Suppressor macrophage treated with lipopolysaccharide for 1 hour (primary cell): ENCODE measurements around the gene PCSK5.

Experiments used
- DNase-seq, 3 donors: peaks; one replicate each; pipeline ENCODE4 v3.0.0-alpha.2; 2020 to 2022

Gene PCSK5

DNA sequence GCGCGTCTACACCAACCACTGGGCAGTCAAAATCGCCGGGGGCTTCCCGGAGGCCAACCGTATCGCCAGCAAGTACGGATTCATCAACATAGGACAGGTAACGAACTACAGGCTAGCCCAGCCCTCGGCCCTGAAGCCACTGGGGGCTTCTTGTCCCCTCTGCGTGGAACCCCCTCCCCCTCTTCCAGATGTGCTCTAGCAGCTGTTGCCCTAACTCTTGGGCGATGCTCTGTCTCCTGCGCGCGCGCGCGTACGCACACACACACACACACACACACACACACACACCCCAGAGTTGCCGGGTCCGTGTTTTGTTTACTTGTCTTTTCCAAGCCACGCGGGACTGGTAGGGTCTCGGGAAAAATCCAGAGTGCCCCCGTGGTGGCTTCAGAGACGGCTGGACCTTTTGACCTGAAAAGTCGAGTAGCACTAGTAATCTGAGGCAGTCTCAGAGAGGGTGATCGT lies 836 bp downstream of the PCSK5 start:
- peak; percentile 25 to 47 (median 31) for DNase-seq

DNA sequence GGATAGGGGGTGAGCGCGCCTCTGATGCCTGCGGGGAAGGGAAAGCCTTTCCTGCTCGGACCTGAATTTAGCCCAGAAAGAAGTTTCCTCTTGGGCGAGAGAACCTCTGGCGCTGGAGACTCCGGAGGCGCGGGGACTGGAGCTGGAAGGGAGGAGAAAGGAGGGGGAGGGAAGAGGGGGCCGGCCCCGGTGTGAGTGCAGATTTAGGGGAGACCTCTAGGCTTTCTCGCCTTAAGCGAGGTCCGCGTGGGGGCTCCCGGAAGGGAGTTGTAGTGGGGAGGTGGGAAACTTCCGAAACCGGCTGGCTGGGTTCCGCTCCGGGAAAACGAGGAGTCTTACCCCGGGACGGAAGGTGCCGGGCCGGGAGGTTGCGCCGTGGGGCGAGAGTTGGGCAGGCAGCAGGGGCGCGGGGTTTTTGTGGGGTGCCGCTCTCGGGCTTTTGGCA lies 1.3 kb downstream of the PCSK5 start:
- DNase-seq = peak; percentile 20 to 44 (median 21)

DNA sequence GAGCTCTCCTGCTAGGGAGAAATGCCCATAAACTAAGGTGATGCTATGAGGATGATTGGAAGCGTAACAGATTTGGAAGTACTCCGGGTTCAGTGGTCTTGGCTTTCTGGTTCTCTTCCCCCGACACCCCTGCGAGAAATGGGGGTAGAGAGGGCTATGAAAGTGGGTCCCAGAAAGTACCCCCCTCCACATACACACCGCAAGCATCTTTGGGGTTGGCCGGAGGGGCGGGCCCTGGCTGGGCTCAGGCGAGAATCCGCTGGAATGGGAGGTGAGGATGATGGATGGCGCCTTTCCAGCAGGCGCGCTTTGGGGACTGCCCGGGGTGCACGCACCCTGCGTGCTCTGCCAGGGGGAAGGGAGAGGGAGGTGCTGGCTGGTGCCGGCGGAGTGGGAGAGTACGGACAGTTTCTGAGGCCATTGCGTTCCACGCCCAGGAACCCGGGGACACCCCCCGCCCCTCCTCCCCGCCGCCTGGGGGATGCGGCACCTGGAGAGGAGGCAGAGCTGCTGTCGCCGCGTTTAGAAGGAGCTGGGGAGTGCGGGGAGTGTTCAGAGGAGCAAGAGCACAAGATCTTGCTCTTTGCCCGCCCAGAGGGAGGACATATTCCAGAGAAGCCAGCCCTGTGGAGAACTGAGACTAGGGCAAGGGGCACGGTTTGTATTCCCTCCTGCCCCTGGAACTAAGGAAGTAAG lies 1.9 kb downstream of the PCSK5 start:
- peak in 2 of 3 donors; percentile 22 to 44 for DNase-seq

DNA sequence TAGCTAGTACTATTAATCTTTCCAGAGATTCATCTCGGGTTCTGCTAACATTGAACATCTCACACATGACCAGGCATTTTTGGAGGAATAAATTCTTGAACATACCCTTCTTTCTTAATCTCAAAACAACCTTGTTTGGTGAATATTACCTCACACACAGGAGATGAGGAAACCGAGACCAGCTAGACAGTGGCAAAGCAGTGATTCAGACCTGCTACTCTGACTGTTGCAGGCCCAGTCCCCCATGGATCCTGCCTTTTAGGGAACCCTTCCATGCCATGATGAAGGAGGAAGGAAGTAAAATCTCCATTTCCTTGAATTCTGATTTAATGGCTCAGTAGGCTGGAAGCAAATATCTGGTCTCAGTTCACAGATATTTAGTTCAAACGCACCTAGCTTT lies 2.6 kb downstream of the PCSK5 start:
- peak; percentile 54 to 69 (median 66) for DNase-seq

DNA sequence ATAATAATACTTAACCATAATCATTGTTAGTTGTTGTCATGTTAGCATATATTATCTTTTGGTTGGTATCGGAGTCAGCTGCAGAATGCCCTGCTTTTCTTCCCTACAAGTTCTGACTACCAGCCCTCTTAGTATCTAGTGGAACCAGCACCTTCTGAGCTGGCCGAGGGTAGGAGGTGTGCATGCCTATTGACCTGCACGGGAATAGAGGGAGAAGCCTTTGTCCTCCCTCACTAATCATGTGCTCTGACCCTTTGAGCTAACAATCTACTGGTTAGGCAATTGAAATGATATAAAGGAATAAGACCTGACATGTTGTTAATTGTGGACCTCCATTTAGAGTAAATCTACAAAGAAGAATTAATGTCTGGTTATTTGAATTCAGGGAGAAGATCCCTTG lies 4.1 kb downstream of the PCSK5 start:
- no peak for DNase-seq

DNA sequence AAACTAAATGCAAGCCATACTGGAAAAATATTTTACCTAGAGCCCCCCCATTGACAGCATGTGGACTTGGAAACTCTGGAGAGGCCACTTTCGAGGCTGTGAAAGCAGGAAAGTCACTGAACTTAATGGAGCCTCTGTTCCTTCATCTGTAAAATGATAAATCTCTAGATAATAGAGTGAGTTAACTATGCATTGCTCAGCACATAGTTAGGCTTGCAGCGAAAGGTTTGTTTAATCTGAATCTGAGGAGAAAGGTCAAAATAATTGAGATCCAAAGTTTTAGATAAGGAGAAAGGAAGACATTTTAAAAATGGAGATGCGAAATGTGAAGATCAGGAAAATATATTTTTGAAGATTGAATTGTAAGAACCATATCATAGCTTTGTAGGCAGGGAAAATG lies 4.6 kb downstream of the PCSK5 start:
- DNase-seq = no peak

DNA sequence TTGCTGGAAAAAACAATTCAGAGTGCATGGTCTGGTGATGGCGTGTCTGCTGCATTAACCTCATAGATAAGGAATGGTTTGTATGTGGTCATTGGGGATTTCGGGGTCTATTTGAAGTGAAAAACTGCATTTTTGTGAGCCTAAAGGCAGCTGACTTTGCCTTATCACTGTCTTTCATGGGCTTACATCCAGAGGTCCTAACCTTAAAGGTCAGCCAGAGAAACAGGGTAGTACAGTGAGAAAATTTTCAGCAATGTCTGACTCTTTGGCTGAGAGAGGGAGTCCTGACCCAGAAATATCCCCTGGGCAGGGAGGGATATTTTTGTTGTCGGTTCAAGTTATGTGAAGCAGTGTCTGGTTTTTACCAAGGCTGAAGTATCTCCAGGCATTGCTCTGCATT lies 5.7 kb downstream of the PCSK5 start:
- no peak for DNase-seq

DNA sequence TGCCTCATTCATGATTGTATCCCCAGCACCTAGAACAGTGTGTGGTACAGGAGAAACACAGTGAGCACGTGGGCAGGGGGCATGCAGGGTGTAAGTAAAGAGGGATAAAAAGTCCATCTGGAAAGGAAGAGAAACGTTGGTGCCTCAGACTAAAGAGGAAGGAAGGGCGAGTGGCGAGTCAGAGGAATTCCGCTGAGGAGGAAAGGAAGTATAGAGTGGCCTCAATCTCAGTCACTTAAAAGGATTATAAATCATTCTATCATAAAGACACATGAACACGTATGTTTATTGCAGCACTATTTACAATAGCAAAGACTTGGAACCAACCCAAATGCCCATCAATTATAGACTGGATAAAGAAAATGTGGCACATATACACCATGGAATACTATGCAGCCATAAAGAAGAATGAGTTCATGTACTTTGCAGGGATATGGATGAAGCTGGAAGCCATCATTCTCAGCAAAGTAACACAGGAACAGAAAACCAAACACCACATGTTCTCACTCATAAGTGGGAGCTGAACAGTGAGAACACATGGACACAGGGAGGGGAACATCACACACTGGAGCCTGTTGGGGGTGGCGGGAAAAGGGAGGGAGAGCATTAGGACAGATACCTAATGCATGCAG lies 10.5 kb downstream of the PCSK5 start:
- peak in 1 of 3 donors; percentile 20 for DNase-seq

DNA sequence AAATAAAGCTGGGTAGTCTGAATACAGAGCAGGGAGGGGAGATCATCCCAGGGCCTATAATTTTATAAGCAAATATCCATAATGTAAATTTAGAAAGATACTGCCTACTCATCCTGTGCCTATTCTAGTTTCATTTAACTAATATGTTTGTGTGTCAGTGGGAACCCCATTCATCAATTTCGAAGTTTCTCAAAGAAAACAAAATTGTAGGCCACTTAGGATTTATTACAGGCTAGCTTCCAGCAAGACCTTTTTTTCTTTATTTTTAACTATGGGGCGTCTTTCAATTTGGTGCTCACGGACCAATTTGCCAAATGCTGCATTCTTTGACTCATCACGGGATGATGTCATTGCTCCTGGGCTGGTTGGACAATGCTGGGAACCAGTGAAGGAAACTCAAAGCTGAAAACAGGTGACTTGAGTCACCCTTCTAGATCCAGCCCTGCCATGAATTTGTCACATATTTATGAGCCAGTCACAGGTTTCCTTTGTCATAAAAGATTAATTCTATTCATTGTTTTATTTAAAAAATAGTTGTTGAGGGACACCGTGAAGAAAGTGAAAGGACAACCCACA lies 13.4 kb downstream of the PCSK5 start:
- DNase-seq = peak in 2 of 3 donors; percentile 17 to 23

DNA sequence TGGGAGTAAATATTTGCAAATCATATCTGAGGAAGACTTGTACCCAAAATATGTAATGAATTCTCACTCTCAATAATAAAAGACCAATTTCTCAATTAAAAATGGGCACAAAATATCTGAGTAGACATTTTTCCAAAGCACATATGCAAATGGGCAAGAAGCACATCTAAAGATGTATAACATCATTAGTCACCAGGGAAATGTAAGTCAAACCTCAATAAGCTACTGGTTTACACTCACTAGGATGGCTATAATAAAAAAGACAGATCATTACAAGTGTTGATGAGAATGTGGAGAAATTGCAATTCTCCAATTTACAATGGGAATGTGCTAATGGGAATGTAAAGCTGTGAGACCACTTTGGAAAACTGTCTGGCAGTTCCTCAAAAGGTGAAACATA lies 13.9 kb downstream of the PCSK5 start:
- no peak for DNase-seq

DNA sequence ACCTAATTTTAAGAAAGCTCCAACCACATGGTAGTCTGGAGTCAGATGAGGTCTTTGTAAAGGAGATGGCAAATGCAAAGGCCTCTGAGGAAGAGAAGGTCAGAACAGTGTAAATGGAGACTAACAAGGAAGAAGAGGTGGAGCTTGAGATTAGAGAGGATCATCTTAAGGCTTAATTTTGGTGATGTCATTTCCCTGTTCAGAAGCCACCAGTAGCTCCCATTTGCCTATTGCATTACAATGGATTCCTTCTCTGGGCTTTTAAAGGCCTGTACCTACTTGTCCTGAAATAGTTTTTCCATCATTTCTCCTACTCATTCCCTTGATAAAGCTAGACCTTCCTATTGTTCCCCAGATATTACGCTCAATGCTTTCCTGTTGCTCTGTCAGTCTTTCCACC lies 16.1 kb downstream of the PCSK5 start:
- no peak for DNase-seq

DNA sequence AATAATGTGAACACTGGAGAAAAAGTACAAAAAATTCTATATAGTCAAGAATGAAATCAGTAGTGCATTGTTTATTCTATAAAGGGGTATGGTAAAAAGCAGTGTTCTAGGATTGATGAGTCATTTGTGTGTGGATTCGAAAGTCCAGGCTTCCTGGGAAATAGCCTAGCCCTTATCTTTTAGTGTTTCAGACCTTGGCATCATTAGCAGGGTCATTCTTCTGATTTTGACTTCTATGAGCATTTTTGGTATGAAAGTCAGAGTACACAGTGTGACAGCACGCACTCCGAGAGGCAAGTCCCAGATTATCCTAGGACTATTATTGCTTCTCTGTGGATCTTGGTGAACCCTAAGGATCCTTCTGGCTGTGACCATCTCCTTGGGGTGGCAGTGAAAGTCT lies 16.9 kb downstream of the PCSK5 start:
- no peak for DNase-seq

DNA sequence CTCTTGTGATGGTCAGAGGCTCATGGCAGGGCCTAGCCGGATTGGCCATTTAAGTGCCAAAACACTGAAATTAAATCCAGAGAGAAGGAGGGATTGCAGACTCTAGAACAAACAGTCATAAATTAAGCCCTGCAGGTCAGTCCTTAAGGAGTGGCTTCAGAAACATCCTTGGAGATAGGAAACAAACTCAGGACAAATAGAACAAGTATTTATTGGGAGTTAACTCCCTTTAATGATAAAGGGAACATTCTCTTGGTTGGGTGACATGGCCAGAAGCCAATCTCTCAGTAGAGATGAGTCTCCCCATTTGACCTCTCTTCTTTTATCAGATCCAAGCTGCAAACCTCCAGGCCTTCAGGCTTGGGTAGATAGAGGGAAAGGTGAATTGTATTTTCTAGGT lies 17.4 kb downstream of the PCSK5 start:
- DNase-seq = no peak

DNA sequence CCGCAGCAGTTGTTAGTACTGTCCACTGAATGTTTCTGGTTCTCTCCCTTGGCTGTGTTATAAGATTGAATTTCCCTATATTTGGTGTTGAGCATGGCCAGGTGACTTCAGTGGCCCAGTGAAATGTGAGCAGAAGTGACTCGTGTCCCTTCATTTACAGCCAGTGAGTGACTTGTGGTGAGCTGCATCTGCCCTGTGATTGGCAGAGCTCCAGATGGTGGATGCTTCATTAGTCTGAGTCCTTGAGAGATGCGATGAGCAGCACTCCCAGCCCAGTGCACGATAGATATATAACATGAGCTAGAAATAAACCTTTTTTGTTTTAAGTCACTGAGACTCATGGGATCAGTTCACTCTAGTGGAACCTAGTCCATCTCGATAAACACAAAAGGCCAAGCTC lies 19.3 kb downstream of the PCSK5 start:
- DNase-seq = no peak

DNA sequence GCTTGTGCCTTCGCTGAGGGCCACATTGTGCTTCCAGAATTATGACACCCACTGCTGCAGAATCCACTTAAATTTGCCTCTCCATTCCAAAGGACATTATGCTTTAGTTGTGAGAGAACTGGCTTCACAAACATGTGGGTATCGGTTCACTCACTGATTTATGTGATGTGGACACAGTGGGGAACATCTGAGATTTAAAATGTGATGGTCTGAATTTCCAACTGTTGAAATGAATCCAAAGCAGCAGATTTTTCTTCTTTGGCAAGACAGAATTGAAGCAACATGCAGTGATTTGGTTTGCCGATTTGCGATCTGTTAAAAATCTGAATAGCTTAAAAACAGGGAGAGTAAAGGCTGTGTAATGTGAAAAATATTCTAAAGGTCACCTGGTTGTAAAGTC lies 20.3 kb downstream of the PCSK5 start:
- no peak for DNase-seq

DNA sequence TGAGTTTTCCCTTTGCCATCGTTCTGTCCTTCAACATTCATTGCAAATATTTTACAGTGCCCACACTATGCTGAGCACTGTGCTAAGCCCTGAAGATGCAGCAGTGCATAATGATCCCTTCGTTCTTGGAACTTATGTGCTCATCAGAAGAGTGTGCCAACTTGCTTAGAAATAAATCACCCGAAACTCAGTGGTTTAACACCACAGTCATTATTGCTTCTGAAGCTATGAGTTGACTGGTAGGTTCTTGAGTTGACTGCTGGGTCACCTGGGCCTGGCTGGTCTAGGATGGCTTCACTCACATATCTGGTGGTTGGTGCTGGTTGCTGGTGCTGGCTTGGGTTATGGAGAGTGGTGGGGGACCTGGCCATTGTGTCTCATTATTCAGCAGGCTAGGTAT lies 20.9 kb downstream of the PCSK5 start:
- DNase-seq = no peak

DNA sequence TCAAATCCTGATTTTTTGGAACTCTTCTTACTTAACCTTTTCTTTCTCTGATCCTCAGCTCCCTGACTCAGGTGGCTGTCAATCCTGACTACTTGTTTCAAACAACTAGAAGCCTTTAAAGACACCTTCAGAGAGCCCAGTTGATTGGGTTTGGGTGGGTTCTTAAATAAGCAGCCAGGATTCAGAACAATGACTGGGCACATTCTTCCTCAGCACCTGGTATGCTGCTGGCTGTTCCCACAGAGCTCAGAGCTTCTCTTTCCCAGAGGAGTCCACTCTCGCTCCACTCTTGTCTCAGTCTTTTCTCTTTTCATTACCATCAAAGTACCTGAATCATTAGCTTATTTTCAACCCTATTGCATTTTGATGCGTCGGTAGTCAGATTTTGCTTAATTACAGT lies 22.5 kb downstream of the PCSK5 start:
- DNase-seq = no peak

DNA sequence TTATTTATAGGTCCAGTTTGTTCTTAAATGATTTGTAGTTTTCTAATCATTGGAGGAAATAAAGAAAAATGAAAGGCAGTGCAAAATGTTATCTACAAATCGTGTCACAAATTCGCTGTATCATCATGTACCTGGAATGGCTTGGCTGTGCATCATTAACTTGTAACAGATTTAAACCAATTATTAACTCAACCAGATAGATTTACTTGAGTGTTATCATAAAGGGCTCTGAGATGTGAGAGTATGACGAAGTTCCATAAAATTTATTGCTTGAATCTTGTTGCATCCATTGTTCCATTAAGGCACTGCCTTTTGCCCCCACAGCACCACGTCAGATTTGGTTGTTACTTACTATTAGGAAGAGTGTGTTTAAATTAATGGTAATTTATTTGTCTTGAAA lies 23.5 kb downstream of the PCSK5 start:
- DNase-seq = no peak

DNA sequence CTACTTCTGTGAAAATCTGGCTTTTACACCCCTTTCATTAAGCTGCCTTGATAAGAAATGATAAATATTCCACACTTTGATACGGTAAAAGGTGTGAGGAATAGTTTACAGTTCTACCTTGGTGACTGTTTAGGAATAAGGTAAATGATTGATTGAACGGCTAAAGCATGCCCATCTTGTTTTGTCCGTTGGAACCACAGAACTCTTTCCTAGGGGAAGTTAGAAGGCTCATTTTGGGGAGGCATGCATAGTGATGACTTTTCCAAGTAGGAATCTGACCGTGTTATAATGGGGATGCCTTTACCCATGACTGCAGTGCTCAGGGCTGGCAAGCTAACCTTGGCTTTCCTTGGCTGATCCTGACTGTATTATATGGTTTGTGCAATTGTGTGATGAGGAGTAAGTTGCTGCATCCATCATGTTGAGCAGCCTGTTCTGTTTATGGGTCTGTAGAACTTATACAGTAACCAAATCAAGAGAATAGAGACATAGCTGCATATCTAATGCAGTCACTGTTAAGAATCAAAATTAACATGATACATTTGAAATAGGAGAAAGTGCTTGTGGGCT lies 24.5 kb downstream of the PCSK5 start:
- no peak for DNase-seq

DNA sequence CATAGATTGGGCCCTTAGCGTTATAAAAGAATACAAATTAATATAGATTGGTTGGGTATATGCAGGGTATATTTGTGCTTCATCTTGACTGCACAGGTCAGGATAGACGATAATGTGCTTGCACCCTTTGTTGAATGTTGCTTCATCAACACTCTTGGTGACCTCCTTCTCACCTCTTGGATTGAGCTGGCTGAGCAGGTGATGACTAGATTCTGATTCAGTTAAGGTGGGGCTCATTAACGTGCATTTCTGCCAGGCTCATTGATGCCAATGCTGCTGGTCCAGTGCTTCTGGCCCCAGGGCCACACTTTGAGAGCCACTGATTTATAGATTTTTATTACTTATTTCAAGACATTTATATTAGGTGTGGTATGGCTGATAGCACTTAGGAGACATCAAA lies 27.7 kb downstream of the PCSK5 start:
- no peak for DNase-seq

DNA sequence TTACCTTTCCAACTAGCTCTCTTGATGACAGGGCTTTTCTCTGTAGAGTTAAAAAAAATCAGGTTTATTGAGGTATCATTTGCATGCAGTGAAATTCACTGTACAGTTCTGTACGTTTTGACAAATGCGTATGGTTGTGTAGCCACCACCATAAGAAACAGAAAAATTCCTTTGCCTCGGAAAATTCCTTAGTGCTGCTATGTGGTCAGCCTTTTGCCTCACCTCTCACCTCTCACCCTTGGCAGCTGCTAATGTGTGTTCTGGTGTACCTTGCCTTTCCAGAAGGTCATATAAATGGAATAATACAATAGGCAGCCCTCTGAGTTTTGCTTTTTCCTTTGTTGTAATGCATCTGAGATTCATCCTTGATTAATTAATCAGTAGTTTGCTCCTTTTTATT lies 28.4 kb downstream of the PCSK5 start:
- DNase-seq = no peak

DNA sequence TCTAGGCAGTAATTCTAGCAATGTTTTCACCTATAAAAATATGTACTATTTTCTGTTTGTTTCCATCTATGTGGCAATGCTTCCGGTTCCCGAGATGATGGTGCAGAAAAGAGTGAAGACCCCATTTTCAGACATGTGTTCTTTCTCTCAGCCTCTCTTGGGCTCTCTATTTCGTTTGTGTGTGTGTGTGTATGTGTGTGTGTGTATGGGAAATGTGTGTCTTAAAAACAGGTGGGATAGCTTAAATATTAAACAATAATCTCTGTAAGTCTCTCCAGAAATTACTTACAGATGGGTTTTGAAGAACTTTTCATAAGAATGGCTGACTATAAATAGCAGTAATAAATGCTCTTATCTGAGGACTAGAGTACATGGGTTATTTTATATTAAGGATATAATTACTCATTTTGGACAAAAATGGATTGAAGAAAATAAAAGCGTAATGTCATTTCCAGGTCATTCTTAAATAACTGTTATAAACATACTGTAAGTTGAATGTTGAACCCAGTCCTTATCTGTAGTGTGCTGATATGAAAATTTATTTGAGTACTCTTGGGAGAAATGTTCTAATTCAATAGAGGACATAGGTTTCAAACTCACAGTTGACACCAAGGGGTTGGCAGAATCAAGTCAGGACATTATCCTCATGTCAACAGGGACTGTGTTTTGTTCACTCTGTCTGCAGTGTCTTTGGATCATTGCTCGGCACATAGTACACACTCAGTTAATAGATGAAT lies 31.1 kb downstream of the PCSK5 start:
- DNase-seq = no peak

DNA sequence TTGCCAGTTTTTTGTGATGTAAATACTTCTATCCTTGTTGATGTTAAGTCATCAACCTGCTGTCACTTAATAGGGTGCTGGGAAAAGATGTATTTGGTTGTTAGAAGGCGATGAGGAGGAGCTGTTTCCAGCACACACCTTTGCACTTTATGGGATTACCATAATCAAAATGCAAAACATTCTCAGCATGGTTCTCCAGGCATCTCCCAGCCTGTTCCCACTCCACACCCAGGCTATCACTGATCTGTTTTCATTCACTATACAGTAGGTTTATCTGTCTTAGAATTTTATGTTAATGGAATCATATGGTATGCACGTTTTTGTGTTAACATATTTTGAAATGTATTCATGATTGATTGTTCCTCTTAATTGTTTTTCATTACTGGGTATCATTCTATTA lies 35.9 kb downstream of the PCSK5 start:
- DNase-seq = no peak
